Measurements from ENCODE around the gene ETV7.
A peak's percentile ranks its signal among the peaks of the same experiment; 100 is the strongest.

ETV7 gene

DNA sequence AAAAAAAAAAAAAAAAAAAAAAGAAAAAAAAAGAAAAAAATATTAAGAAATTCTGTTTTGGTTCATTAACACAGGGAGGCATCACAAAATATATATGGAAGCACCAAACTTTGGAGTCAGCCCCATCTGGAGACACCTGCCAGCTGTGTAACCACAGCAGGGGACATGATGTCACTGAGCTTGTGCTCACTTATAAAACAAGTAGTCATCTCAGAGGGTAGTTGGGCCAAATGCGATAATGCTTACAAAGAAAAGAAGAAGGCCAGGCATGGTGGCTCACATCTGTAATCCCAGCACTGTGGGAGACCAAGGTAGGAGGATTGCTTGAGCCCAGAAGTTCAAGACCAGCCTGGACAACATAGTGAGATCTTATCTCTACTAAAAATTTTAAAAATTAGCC lies 49.7 kb downstream of the ETV7 start:
- no peak overlapping the region for H3K27ac ChIP-seq
- TF ChIP-seq, protein P1, sequence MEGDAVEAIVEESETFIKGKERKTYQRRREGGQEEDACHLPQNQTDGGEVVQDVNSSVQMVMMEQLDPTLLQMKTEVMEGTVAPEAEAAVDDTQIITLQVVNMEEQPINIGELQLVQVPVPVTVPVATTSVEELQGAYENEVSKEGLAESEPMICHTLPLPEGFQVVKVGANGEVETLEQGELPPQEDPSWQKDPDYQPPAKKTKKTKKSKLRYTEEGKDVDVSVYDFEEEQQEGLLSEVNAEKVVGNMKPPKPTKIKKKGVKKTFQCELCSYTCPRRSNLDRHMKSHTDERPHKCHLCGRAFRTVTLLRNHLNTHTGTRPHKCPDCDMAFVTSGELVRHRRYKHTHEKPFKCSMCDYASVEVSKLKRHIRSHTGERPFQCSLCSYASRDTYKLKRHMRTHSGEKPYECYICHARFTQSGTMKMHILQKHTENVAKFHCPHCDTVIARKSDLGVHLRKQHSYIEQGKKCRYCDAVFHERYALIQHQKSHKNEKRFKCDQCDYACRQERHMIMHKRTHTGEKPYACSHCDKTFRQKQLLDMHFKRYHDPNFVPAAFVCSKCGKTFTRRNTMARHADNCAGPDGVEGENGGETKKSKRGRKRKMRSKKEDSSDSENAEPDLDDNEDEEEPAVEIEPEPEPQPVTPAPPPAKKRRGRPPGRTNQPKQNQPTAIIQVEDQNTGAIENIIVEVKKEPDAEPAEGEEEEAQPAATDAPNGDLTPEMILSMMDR (conservative IDR thresholded peaks at IDR 0.05): no peak
- no peak for TF ChIP-seq ZFX (IDR thresholded peaks at IDR 0.05)

DNA sequence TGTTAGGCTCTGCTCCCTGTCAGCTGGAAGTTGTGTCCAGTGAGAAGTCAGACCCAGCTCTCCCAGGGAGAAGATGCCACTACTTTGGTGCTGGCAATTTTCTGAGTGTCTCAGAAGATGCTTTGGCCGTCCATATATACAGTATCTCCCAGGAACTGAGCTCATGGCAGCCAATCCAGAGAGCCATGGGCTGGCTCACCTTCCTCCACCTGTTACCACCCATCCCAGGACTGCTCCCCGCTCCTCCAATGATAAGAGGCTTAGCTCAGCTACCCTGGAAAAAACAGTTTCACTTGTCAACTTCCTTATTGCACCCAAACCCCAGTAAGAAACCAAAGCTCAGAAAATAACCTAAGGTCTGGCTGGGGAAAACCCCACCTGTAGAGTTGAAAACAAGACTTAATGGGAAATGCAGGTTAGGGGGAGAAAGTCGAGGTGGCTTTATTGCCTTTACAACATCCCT lies 50.7 kb downstream of the ETV7 start, which contains the start of gene BNIP5:
Gene BNIP5 (minus strand): TSS at position 110 of the 463 bp plus-strand sequence. CDS start 6,198 bp downstream, outside the sequence.
- peak within 1 kb of the TSS; percentile 58; the same call in 1 of the 2 replicates for H3K27ac ChIP-seq
- TF ChIP-seq, protein P1 (conservative IDR thresholded peaks at IDR 0.05): no peak
- TF ChIP-seq ZFX (IDR thresholded peaks at IDR 0.05): no peak

DNA sequence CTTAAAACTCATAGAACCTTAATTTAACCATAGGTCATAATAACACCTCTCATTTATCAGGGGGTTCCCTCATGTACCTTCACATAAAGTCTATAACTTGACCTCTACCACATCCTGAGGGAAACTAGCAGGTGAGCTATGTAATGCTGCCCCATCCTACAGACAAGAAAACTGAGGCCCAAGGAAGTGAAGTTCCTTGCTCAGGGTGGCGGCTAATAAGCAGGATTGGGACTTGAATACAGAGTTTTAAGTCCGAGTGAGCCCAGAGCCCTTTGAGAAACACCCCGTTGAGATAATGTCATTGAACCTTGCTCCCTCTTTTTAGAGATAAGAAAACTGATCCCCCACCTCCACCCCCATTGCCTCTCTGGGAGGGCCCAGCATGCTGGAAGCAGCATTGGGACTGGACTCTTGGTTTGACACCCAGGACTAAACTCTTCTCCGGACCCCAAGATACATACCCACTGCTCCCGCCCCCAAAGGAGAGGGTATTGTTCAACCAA lies 51.2 kb downstream of the ETV7 start:
- TF ChIP-seq, protein P1 (conservative IDR thresholded peaks at IDR 0.05): no peak
- TF ChIP-seq ZFX (IDR thresholded peaks at IDR 0.05): no peak
- no peak overlapping the region for H3K27ac ChIP-seq

DNA sequence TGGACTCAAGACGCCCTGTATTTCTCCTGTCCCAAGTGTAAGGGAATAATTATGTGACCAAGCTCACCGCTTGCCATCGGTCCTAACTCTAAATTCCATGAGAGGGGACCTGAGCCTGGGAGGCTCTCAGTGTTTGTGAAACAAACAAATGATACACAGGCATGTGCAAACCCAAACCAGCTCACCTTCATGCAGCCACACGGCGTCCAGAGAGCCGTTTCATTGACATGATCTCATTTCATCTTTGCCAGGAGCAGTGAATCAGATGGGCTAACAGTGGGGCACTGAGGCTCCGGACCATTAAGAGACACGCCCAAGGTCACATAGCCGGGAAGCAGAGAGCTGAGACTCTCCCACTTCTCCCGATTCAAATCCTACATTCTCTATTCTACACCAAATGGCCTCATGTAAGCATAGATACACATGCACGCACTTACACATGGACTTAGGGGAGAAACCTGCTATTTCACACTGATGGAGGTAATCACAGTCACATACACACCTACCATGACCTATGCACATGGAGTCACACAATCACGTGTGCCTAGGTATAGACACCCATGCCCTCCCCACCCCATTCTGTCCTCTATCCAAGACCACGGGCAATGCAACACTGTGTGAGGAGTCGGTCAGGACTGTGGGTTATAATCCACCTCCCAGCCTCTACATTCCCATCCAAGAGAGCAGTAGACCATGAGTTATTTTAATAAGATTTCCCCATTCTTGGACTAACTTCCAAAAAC lies 51.8 kb downstream of the ETV7 start:
- TF ChIP-seq ZFX (IDR thresholded peaks at IDR 0.05): no peak
- TF ChIP-seq, protein P1 (conservative IDR thresholded peaks at IDR 0.05): no peak
- peak overlapping the region; percentile 58 for H3K27ac ChIP-seq

DNA sequence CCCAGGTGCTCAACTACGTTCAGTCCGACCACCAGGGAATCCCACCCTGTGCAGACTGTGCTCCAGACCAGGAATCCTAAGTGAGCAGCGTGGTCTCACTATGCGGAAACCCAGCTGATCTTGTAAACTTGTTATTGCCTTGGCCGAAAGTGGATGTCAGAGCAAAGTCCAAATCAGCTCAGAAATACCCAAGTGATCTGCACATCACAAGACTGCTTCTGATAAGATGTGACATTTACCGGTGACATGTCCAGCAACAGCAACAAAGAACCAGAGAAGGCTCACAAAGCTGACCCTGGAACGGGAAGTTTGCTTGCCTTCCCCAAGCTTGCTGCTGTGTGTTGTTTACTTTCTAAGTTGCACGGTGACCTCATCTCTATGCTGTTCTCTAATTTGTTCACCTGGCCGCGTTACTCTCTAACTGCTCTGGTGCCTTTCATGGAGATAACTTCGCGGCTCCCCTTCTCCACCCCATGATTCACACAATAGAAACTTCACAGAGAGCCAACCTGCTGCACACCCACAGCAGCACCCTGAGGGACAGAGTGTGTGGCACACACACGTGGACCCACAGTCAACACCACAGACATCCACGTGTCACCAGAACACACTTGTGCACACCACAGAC lies 52.5 kb downstream of the ETV7 start:
- TF ChIP-seq, protein P1 (conservative IDR thresholded peaks at IDR 0.05): no peak
- TF ChIP-seq ZFX (IDR thresholded peaks at IDR 0.05): no peak
- H3K27ac ChIP-seq: peak overlapping the region; percentile 58

DNA sequence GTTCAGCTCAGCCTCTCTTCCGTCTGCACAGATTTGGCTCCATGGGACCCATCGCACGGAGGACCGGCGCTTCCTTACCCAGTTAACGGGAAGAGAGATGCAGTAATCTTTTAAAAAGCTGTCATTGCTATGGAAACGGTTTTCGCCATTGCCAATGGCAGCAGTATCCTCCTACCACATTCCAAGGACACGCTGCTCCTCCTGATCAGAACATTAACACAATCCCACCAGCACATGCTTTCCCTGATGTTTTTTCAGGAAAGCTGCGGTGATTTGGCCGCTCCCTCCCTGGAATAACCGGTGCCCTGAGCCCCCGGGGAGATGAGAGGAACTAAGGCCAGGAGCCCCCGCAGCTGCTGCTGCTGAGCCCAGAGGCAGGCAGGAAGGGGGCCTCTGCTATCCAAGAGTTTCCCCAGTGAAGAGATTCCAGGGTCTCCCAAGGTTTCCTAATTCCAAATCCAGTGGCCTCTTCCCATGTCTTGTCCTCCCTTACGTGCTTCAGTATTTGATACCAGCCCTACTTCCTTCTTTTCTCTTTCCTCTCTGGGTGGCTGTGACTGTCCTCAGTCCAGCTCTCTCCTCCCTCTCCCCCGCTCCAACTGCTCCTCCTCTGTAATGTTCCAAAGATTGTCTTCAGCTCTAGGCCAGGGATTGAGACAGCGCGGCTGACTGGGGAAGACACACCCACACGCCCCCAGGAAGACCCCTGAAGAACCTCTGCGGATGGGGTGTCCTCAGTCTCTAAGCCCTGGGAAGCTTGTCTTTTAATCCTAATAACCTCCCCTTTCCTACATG lies 53.3 kb downstream of the ETV7 start:
- peak overlapping the region; percentile 58 for H3K27ac ChIP-seq
- no peak for TF ChIP-seq ZFX (IDR thresholded peaks at IDR 0.05)
- TF ChIP-seq, protein P1 (conservative IDR thresholded peaks at IDR 0.05): no peak

All from C4-2B (cell line).